NK-92 treated with Interleukin-12 subunit alpha and Interleukin-12 subunit beta, amount 100 ng/mL, for 24 hours (cell line): ENCODE measurements around the gene UBASH3B.

Experiments
- DNase-seq: peaks from one replicate; lab custom pipeline; 2025; lab: John Stamatoyannopoulos, UW

Gene UBASH3B

DNA sequence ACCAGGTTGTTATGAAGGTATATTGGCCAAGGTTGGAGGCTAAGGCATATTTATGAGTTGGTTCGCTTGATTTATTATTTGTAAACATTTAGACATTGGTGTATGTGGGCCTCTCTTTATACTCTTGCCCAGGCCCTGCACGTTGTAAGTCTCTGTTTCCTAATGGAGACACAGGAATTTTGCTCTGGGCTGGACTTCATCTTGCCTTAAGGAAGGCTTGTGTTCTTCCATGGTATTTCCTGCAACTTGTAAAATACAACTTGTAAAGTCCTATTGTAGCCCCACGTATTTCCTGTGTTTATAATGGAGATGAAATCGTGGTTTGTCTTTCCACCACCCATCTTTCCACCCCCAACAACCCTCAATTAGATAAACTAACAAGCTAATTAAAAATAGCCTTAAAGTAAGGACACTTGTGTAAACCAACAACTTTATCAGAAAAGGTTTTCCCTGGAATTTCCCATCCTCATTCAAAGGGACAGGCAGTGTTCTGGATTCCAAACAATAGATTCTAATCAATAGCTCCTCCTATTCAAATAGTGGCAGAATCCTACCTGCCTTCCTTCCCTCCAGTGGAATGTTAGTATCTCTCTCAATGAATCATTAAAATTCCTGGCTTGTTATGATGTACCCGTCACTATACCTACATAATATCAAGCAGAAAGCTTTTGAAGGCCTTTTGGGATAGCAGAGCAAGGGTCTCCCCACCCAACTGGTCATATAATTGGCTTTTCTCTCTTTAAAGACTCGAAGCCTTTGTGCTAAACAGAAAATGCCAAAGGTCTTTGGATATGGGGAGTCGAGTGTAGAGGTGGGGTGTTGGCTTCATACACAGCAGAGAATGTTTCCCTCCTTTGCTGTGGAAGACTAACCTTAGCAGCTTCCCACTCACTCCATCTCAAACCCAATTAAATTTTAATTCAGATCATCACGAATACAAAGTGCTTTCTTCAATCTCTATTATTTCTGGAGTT lies 77.1 kb downstream of the UBASH3B start:
- DNase-seq = no peak

DNA sequence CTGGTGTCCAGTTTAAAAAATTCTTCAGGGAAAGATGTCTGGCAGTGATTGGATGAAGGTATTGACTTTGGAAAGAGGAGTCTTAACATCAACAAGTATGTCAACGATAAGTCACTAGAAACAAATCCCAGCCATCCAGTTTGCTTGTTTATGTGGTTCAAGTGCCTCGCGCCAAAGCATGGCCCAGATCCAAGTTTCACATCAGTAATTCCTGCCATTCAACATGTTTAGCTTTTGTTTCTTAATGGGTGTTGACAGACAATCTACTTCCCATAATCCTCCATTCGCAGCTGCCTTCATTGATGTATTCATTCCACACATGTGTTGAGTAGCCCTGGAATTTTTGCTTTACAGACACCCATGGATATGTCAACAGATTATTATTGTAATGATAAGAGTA lies 77.8 kb downstream of the UBASH3B start:
- no peak for DNase-seq

DNA sequence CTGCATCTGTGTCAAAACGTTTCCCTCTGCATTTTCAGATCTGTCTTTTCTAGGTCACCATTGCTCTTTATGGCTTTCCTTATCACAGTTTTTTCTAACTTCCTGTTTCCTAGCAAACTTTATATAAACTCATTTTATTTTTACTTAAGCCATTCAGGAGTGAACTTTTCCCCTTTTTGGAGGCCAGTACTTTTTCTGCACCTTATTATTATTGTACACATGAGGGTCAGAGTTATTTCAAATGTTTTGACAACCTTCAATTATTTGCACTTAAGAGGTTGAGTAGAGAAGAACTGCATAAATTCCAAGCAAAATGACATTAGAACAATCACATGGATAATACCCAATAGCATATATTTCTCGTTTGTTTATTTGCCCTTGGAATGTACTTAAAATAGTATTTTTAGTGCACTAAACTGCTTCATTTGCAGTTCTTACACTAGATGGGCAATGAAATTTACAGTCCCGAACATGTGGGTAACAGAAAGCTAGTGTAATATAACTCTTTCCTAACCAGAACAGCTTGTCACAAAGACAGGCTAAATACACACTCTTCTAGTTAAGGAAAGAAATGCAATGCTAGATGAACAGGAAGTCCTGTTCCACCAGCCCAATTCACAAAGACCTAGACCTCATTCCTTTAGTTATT lies 79.5 kb downstream of the UBASH3B start:
- no peak for DNase-seq

DNA sequence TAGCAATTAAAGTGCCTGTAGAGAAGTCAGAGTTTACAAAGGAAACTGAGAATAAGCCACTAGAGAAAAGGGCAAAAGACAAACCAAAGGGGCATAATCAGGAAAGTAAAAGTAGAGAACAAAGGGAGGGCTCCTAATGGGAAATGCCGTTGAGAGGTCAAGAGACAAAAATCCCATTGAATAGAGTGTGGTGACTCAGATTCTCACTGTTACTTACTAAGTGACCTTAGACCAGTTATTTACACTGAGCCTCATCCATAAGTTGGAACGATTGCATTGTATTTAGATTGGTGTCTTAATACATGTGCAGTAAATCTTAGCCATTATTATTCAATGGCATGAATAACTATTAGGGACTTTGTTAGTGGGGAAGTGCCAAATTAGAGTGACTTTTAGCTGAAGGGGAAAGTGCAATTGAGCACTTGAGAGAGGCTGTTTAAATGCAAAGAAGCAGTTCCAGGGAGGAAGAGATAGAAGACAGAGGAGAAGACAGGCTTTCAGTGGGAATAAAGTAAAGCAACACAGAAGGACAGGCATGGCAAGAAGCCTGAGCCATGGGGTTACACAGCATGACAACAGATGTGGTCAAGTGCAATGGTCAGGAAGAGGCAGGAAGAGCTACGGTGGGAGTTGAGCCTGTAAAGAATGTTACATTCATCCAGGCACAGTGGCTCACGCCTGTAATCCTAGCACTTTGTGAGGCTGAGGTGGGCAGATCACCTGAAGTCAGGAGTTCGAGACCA lies 82.6 kb downstream of the UBASH3B start:
- no peak for DNase-seq

DNA sequence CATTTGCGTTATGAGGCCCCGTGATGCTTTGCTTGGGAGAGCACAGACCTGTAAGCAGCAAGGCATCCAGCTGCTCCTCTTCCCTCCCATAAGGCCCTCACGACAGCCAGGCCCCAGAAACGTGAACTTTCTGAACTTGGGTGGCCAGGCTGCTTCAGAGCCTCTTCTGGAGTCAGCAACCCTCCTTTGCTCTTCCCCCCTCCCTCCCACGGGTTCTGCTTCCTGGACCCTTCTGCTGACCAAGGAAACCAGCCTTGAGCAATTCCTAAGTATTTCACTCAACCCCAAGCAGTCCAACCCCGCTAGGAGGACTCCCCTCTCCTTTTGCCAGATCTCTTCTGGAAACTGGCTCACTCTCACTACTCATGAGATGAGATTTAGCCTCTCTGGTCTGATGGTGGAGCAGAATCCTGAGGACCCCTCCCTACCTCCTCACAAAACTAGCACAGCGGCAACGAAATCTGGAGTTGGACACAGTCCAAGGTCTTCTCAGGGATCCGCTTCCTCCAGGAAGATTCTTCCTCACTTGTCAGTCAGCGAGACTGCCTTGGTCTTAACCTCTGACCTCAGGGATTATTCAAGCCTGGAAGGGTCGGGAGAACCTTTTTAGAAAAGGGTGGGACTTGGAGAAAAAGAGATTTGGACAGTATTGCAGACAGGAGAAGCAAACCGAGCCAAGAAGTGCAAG lies 86.2 kb downstream of the UBASH3B start:
- no peak for DNase-seq

DNA sequence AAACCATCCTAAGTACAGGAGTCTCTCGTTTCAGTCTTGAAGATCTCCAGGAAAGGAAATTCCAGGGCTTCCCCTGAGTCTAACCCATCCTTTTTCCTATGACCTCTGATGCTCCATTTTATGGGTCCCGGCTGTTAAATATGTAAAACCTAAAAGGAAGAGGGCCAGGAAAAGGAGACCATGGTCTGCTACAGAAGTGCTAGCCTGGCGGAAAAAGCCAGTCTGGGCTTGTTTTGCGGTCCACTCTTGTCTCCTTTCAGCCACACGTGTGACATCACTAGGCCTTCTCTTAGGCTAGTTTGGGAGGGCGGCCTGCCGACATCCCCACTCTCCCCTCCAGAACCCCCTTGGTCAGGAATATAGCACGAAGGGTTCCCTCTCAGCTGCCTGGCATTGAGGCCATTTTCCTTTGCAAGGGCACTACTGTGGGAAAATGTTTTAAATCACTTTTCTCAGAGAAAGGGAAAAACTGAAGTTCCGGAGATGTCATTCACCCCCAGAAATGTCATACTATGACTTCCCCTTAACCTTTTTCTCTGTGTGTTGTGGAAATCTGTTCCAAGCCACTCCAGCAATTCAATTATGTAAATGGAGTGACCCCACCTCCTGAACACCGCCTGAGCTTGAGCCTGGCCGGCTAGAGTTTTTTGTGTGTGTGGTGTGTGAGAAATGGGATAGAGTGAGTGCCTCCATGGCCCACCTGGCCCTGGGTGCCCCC lies 86.9 kb downstream of the UBASH3B start:
- DNase-seq = no peak

DNA sequence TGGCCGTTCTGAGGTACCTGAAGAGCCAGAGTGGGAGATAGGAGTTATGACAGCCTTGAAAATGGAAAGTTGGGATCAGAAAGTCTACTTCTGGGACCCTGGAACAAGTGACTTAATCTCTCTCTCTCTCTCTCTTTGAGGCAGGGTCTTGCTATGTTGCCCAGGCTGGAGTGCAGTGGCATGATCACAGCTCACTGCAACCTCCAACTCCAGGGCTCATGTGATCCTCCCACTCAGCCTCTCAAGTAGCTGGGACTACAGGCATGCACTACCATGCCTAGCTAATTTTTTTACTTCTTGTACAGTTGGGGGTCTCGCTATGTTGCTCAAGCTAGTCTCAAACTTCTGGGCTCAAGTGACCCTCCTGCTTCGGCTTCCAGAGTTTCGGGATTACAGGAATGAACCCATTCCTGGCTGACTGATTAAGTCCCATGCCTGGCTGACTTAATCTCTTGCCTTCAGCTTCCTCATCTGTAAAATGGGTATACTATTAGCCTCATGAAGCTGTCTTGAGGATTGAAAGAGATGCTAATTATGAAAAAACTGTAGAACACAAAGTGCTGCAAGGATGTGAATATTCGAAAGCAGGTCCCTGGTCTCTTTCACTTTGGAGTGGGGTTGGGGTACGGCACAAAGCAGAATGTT lies 87.7 kb downstream of the UBASH3B start:
- DNase-seq = no peak

DNA sequence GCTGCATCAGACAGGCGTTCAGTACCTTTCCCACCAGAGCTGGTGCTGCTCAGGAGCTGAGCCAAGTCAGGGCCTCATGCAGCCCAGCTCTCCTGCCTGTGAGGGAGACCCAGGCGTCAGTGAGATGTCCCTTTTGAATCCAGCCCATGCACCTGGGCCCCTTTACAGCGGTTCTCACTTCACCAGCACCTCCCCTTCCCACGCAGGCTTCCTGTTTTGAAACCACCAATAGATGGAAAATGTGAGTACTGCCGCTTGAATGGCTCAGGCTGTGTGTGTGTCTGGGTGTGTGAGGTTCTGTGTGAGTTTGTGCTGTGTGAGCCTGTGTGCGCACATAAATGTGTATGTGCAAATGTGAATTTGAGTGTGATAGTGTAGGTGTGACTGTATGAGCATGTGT lies 88.4 kb downstream of the UBASH3B start:
- peak; percentile 44 for DNase-seq

DNA sequence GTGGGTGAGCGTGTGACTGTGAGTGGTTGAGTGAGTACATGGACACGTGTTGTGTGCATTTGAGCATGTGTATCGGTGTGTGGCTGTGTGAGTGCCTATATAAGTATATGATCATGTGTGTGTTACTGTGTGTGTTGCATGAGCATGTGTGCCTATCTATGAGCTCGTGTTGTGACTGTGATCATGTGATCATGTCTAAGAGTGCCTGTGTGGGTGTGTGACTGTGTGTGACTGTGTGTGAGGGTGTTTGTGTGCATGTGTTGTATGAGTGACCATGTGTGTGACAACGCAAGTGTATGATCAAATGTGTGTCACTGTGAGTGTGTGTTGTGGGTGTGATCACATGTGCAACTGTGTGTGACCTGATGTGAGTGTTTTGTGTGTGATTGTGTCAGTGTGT lies 88.8 kb downstream of the UBASH3B start:
- no peak for DNase-seq

DNA sequence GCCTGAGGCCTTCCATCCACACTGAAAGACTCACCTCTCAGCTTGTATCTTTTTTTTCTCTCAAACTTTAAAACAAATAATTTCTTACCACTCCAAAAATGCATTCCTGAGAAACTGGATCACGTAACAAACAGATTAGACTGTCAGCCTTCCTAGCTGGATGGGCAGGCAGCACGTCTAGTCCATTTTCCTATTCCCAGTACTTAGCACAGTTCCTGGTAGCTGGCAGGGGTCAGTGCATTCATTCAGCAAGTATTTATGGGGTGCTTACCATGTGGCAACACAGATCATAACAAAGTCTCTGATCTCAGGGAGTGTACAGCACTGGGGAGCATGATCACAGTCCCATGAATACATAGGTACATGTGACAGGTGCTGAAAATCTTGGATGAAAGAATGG lies 89.6 kb downstream of the UBASH3B start:
- no peak for DNase-seq

DNA sequence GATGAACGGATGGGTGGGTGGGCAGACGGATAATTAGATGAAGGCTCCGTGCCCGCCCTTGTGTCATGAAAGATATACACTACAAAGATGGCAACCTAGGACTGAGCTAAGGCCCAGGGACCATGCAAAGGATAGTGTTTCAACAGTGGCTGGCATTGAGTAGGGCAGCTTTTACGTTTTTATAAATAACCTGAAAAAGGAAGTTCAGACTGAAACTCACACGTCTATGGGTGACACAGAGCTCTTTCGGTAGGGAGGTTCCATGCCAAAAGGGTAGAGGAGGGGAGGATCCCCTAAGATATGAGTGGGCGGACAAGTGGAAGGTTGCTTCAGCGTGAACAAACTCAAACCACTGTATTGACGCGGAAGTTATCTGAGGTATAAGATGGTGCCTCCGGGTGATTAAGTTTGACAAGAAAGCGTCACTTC lies 90.5 kb downstream of the UBASH3B start:
- DNase-seq = no peak

DNA sequence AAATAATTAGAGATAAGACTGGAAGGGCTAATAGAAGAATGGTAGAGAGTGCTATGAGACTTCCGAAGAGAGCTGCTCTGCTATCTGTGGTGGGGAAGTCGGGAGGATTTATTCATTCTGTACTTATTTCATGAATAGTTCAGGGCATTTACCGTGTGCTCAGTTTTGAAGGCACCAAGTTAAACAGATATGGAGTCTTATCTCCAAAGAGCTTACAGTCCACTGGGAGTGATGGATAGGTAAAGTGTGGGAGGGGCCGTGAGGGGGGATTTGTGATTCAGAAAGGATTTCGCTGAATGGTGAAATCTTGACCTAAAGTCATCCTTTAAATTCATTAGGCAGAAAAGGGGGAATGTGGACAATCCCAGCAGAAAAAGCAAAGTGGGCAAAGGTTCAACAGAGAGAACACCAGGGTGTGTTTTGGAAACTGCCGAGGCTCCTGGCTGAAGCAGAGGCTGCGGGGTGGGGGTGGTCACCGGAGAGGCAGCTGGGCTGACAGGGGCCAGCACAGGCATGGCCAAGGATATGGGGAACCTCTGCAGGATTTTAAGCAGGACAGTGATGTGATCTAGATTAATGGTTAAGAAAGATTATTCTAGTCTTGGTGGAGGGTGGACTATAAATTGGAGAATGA lies 91.2 kb downstream of the UBASH3B start:
- DNase-seq = no peak

DNA sequence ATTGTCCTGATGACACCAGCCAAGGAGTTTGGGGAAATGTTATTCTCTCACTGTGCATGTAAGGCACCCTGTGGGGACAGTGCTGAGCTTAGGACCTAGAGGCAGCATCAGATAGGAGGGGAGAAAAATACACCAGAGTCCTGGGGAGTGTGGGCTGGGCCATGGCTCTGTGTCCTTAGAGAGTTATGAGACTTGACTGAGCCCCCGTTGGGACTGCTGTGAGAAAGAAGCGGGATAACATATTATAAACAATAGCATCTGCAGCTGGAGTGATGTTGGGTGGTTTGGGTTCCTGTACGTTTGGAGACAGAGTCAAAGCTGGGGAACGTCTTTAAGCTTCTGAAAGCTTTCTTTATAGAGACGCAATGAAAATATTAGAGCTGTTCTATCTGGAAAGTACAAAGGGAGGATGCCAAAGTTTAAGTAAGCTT lies 91.8 kb downstream of the UBASH3B start:
- DNase-seq = no peak

DNA sequence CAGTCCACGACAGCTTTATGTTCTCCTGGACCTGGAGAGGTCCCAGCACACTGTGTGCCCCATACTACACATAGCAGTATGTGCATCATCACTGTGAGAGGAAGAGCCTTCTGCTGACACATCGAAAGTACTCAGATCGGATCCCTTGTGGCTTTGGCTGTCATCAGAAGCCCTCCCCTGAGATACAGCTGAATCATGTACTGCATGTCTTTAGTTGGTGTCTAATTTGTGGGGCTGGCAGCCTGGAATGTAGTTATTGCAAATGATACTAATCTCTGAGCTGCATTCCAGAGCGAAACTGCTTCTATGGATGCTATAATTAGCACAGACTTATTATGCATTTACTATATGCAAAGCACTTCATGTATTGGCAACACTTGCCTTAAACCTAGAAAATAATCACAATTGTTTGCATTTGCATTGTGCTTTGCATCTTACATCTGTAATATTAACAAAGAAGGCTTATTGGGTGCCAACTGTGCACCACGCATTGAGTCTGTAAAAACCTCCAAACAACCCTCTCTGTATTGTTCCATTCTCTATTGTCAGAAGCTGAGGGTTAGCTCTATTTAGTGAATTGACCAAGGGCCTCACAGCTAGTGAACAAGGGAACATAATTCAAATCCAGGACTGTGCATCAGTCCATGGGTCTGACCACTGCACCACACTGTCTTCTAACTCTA lies 93.6 kb downstream of the UBASH3B start:
- no peak for DNase-seq

DNA sequence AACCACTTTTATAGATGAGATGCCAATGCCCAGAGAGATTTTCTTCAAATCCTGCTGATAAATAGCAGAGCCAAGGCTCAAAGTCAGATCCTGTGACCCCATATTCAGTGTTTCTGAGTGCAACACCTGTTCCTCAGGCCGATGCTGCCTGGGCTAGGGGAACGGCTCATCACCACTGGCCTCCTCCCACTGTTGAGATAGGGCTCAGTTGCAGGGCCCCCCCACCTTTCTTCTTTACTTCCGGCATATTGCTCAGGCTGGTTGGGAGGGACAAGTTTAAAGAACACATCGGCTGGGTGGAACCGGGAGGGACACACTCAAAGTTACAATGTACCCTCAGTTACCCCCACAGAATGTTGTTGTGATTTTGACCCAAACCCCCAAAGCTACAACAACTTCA lies 94.5 kb downstream of the UBASH3B start:
- DNase-seq = no peak

DNA sequence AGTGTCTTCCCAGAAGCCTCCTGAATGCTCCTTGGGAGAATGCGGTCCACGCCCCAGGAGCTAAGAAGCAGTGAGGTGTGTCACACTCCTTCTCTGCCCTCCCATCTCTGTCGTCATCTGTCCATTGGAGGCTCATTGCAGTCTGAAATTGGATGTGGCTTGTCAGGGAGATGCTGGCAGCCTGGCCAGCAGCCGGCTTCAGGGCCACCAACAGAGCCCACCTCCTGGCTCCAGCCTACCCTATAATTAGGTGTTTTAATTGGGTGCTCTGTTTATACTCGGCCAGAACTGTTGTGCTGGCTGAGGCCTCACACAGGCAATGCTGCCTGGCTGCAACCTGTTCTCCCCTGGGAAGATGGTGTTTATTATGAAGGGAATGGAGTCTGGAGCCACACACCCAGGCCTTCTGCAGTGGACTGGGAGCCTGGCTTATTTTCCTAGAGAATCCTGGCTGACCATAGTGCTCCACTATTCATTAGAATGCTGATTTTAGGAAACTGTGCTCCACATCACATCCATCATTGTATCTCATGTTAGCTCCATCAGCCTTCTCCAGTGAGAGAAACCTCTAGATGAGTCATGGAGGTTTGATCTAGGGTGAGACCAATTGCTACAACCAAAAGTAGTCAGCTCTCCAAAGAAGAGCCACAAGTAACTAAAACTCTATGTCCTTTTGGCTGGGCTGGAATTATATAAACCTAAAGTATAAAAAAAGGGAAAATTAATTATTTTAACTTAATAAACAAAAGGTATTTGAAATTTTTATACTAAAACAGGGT lies 96.0 kb downstream of the UBASH3B start:
- DNase-seq = no peak

DNA sequence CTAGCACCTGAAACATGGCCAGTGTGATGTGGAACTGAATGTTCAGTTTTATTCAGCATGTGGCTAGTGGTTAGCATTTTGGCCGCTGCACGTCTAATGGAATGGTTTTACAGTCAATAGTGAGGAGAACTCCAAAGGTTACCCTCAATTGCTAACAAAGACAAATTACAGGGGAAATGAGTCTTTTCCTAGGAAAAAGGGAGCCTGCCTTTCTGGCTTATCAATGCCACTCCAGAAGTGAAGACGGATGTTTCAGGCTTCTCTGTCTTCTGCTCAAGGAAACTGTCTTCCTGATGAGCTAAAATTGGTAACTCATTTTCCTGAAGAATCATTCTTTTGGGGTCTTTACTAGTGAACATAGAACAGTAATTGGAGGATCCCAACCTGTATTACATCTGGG lies 98.5 kb downstream of the UBASH3B start:
- no peak for DNase-seq

DNA sequence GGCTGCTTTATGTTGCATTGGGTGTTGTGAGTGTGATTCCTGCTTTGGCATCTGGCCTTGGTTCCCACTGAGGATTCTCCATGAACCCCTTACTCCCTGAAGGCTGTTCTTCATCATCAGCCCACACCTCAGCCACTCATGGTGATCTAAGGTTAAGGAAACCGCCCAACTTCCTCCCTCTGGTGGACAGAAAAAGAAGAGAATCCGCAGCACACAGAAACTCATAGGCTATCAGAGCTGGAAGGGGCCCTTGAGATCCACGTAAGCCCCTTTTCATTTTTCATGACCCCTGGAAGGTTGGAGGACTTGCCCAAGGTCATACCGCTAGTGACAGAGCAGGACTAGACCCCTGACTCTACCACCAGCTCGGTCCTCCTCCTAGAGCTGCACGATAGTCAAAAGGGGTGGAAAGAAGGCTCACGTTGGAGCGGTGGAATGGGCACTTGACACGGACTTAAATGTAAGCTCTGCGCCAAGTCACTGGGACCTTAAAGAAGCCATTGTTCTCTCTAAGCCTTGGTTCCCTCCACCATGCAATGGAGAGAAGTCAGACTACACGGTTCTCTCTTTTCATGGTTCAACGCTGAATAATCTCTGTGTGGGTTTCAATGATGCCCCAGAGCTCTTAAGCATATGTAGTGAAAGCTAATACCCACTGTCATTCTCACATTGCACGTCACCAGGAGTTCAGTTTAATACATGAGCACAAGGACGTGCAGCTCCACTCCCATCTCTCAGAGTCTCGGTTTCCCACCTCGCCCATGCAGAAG lies 99.2 kb downstream of the UBASH3B start:
- DNase-seq = no peak
